Testis (tissue), 3 donors: ENCODE measurements around the gene FUCA1. TPM values are rescaled to one million over a fixed set of nuclear protein-coding genes. Genes with fewer than 3 reads are reported as not detected.

Experiments used
- DNase-seq: peaks from one replicate; pipeline ENCODE4 v3.0.0-alpha.2; 2019
- H3K27ac ChIP-seq, 2 donors: fragments of 200-600 bp; sonication (generic); one replicate each; pipeline ENCODE4 v1.5.1; 2019
- H3K27me3 ChIP-seq: fragments of 200-600 bp; sonication (generic); one replicate; pipeline ENCODE4 v1.5.1; 2019
- H3K36me3 ChIP-seq: fragments of 200-600 bp; sonication (generic); one replicate; pipeline ENCODE4 v1.5.1; 2017; ENCODE audit warnings: low read depth; ENCODE audit errors: missing control alignments
- H3K4me1 ChIP-seq: fragments of 200-600 bp; sonication (generic); one replicate; pipeline ENCODE4 v1.5.1; 2019
- H3K4me3 ChIP-seq, 2 donors: fragments of 200-600 bp; sonication (generic); one replicate each; pipeline ENCODE4 v1.5.1; 2017 to 2019
- H3K9me3 ChIP-seq: fragments of 200-600 bp; sonication (generic); one replicate; pipeline ENCODE4 v1.5.1; 2017
- POLR2A ChIP-seq: fragments of 450-650 bp; IDR thresholded peaks from one replicate; pipeline ENCODE4 v1.6.1; 2017; ENCODE audit warnings: antibody characterized with exemption, mild to moderate bottlenecking, moderate library complexity
- WGBS, 2 donors: methylation state at CpG; one replicate each; pipeline ENCODE4 v1.1.5; 2018; 5-methylcytosine and 5-hydroxymethylcytosine counted together
- intact Hi-C: fragments of 100-400 bp; cut with DNase I; formaldehyde crosslinking; loops from one replicate; pipeline ENCODE4 v1.15.1; 2023; ENCODE audit warnings: low total_unique reads
- polyA plus RNA-seq: library from polyadenylated mRNA; stranded (reverse); fragments of 350-450 nt; fragmentation: Illumina TruSeq; extraction: RNeasy Lipid Tissue Mini Kit (QIAGEN cat#74804); gene quantifications from one replicate; pipeline ENCODE4 v1.2.3, GENCODE V29; 2014; ENCODE audit warnings: low read depth, low replicate concordance; ENCODE audit not compliant: insufficient read depth
- total RNA-seq, 2 donors: library from RNA; depleted of rRNA; stranded (reverse); fragments of >200 nt; gene quantifications; one replicate each; pipeline ENCODE4 v1.2.3, GENCODE V29; 2016
- TF ChIP-seq, protein P1 (sequence below), 3 experiments: fragments of 450-650 bp in 2 of 3; fragments of 200-600 bp in 1 of 3; sonication (generic) in 1 of 3; IDR thresholded peaks; one replicate each; pipeline ENCODE4 v1.5.1; 2016 to 2019; ENCODE audit warnings: antibody characterized with exemption in 3 of 3, mild to moderate bottlenecking in 2 of 3, moderate library complexity in 1 of 3

Gene FUCA1
- total and polyA plus RNA-seq, 3 donors from 2014 or later, result 34.0 to 68.8 (median 41.2) TPM

DNA sequence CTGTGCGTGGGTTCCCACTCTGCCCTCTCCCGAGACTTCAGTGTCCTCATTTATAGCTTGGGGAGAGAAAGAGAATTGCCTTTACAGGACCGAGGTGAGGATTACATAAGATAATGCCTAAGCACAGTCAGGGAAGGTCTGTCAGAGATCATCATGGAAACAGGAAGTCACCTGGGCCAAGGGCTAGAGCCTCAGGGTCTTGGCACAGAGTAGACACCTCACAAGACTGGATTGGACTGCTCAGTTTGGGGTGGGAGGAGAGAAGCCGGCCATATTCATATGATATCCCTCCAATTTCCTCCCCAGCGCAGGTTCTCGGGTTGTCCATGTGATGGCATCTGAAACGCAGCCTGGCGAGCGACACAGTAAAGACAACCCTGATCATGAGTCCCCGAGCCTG, 41.3 kb upstream of the FUCA1 start:
- TF ChIP-seq POLR2A, result no peak
- TF ChIP-seq, protein P1, sequence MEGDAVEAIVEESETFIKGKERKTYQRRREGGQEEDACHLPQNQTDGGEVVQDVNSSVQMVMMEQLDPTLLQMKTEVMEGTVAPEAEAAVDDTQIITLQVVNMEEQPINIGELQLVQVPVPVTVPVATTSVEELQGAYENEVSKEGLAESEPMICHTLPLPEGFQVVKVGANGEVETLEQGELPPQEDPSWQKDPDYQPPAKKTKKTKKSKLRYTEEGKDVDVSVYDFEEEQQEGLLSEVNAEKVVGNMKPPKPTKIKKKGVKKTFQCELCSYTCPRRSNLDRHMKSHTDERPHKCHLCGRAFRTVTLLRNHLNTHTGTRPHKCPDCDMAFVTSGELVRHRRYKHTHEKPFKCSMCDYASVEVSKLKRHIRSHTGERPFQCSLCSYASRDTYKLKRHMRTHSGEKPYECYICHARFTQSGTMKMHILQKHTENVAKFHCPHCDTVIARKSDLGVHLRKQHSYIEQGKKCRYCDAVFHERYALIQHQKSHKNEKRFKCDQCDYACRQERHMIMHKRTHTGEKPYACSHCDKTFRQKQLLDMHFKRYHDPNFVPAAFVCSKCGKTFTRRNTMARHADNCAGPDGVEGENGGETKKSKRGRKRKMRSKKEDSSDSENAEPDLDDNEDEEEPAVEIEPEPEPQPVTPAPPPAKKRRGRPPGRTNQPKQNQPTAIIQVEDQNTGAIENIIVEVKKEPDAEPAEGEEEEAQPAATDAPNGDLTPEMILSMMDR (IDR thresholded peaks at IDR 0.05), result no peak
- H3K36me3 ChIP-seq, result no peaks in the 10 kb centered on the region
- DNase-seq, result no peak
- no peaks in the 10 kb centered on the region for H3K27me3 ChIP-seq
- no peaks in the 10 kb centered on the region for H3K4me1 ChIP-seq
- no peaks in the 10 kb centered on the region for H3K9me3 ChIP-seq
- H3K27ac ChIP-seq, result no peak overlapping the region
- WGBS, 2 donors, result 78 to 80% methylated on average over 10 of the region's 10 CpGs
- no peak overlapping the region for H3K4me3 ChIP-seq
- intact Hi-C loops, result no loop called here

DNA sequence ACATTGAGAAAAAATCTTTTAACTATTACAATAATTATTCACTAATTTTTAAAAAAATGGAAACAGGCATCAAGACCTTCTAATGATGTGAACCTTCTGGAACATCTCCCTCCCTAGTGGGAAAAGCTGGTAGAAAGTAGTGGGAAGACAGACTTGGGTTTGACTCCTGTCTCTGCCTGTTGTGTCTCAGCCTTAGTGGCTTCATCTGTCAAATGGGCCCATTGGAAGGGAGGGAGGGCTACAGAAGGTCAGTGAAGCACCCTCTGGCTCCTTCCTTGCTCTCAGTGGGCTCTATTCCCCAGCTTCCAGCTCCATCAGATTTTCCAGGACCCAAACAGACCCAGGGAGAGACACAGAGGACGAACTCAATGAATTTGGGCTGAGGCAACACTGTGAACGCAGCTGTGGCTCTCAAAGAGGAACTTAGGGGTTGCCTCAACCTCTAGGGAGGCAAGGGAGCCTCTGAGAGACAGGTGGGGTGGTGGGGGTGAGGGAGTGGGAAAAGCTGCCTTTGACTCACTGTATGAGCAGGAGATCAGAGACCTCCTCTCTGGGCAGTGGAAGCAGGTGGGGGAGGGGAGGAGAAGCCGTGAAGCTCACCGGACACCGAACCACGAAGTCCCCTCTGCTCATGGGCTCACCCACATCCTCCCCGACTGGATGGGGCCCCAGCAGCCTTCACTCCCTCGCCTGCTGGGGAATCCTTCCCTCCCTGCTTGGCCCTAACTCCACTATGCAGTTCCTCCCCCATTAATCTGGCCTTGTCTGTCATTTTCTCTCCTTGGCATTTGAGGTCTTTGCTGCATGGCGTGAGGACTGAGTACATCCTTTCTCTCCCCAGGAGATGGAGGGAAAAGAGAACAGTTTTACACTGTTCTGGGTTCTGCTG, 40.6 kb upstream of the FUCA1 start:
- intact Hi-C loops, result no loop called here
- Histone ChIP-seq H3K27me3 (no peaks in the 10 kb centered on the region), H3K9me3 (no peaks in the 10 kb centered on the region), H3K4me3 (no peak overlapping the region), H3K27ac (no peak overlapping the region), H3K4me1 (no peaks in the 10 kb centered on the region), H3K36me3 (no peaks in the 10 kb centered on the region)
- WGBS, 2 donors, result 25 to 51% methylated on average over 9 of the region's 9 CpGs
- TF ChIP-seq, protein P1 (IDR thresholded peaks at IDR 0.05), result no peak
- TF ChIP-seq POLR2A, result no peak
- DNase-seq, result no peak

DNA sequence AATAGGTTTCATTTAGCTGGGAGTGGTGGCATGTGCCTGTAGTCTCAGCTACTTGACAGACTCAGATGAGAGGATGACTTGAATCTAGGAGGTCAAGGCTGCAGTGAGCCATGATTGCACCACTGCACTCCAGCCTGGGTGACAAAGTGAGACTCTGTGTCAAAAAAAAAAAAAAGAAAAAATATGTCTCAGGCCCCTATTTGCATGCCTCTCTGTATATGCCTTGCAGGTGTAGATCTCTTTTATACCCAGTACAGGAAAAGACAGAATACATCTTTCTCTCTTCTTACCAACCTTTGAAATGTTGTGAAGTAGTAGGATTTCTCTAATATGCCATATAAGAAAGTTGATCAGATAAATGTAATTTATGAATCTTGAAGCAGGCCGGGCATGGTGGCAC, 38.6 kb upstream of the FUCA1 start:
- Histone ChIP-seq H3K4me1 (no peaks in the 10 kb centered on the region), H3K27ac (no peak overlapping the region), H3K9me3 (no peaks in the 10 kb centered on the region), H3K27me3 (no peaks in the 10 kb centered on the region), H3K4me3 (no peak overlapping the region), H3K36me3 (no peaks in the 10 kb centered on the region)
- no peak for TF ChIP-seq POLR2A
- TF ChIP-seq, protein P1 (IDR thresholded peaks at IDR 0.05), result no peak
- intact Hi-C loops, result no loop called here
- 93 to 94% methylated on average over 1 of the region's 1 CpG for WGBS, 2 donors
- no peak for DNase-seq

DNA sequence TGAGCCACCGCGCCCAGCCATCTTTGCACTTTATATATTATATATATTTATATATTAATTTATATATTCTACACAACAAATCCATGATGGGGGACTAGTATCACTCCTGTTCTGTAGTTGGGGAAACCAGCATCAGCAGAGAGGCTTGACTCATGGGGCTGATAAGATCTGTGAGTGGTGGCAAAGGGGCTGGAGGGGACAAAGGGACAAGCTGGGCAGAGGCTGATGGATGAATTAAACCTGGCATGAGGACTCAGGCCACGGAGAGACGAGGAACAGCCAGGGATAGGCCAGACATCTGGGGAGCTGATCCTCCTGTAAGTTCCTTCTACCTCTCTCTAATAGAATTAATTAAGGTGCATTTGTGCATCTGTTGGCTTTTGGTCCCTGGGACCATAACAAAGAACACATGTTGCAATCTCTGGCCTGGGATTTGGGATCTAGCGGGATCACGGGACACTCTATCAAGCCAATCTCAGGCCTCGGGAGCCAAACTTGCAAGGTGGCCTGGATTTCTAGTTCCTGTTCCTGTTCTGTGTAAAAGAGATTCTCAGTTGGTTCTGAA, 37.5 kb upstream of the FUCA1 start:
- H3K36me3 ChIP-seq, result no peaks in the 10 kb centered on the region
- intact Hi-C loops, result no loop called here
- WGBS, 2 donors, result 90 to 96% methylated on average over 7 of the region's 7 CpGs
- H3K4me3 ChIP-seq, result no peak overlapping the region
- no peaks in the 10 kb centered on the region for H3K9me3 ChIP-seq
- TF ChIP-seq, protein P1 (IDR thresholded peaks at IDR 0.05), result no peak
- TF ChIP-seq POLR2A, result no peak
- no peak for DNase-seq
- no peaks in the 10 kb centered on the region for H3K4me1 ChIP-seq
- no peak overlapping the region for H3K27ac ChIP-seq
- H3K27me3 ChIP-seq, result no peaks in the 10 kb centered on the region
